GM18909 (cell line): ENCODE measurements around the gene TMEM18.

Experiments
- ATAC-seq: cut with Tn5 transposase; IDR thresholded peaks from one replicate; pipeline ENCODE4 v1.9.1; 2021; ENCODE audit warnings: mild to moderate bottlenecking; ENCODE audit not compliant: unreplicated experiment, poor library complexity

TMEM18 gene

GRCh38 chr2:623130-623922 is 53.9 kb downstream of the TMEM18 start:
- no peak for ATAC-seq

GRCh38 chr2:622357-622756 is 54.8 kb downstream of the TMEM18 start:
- no peak for ATAC-seq

GRCh38 chr2:621303-622099 is 55.7 kb downstream of the TMEM18 start:
- no peak for ATAC-seq

- no peak for ATAC-seq
Measured at GRCh38 chr2:620471-621302, 56.5 kb downstream of the TMEM18 start.

GRCh38 chr2:620004-620403 is 57.2 kb downstream of the TMEM18 start:
- ATAC-seq: no peak

- no peak for ATAC-seq
Measured at GRCh38 chr2:618422-618990, 58.7 kb downstream of the TMEM18 start.

GRCh38 chr2:618005-618404 is 59.2 kb downstream of the TMEM18 start:
- no peak for ATAC-seq
